HepG2 (cell line): Measurements from ENCODE around the gene KLF13. TPM values are rescaled to one million over a fixed set of nuclear protein-coding genes. Genes with fewer than 3 reads are reported as not detected.
A peak's percentile ranks its signal among the peaks of the same experiment; 100 is the strongest.

Experiments used
- ATAC-seq: fragments of 200-7000 bp; cut with Tn5 transposase; 3 replicates; pipeline ENCODE4 v1.9.1; 2020; ENCODE audit warnings: mild to moderate bottlenecking, moderate library complexity
- BruUV-seq: library from RNA; stranded (reverse); fragments of 400-500 nt; replicated peaks from 2 replicates; lab custom pipeline; 2021; lab: Mats Ljungman, UMichigan
- CTCF ChIA-PET: fragments of 300-600 bp; formaldehyde crosslinking; extraction: SDS; loops from one replicate; lab custom pipeline; 2021; ENCODE audit warnings: low total read pairs, inconsistent platforms, low intra/inter-chr PET ratio; lab: Yijun Ruan, JAX
- POLR2A ChIA-PET: fragments of 350-600 bp; sonication (Branson Sonifier 250); formaldehyde crosslinking; loops from one replicate; lab custom pipeline; 2020; ENCODE audit warnings: antibody characterized with exemption, inconsistent platforms; lab: Yijun Ruan, JAX
- DNase-seq: peaks from one replicate; pipeline ENCODE4 v3.0.0-alpha.2; 2015; ENCODE audit warnings: low spot score
- FAIRE-seq: peaks from 3 replicates; lab custom pipeline; 2011; peaks lifted over from hg19 to GRCh38; lab: Jason Lieb, UNC
- H2AFZ ChIP-seq: one replicate; pipeline ENCODE4 v1.6.1; 2011; ENCODE audit warnings: low read length, inconsistent platforms
- H3K27ac ChIP-seq: fragments of 300-600 bp; 3 replicates; pipeline ENCODE4 v1.8.0; 2011; ENCODE audit warnings: mixed run types, mild to moderate bottlenecking, mixed read lengths, low read length, inconsistent platforms; ENCODE audit not compliant: insufficient read depth; ENCODE audit errors: extremely low read length
- H3K27me3 ChIP-seq, 2 experiments: fragments of 200-600 bp in 1 of 2; 2 replicates in 1 of 2; 3 replicates in 1 of 2; pipeline versions ENCODE4 v1.6.0 to v1.8.0; 2011; ENCODE audit warnings: low read length in 2 of 2, mild to moderate bottlenecking in 2 of 2, moderate library complexity in 2 of 2, inconsistent platforms in 1 of 2; ENCODE audit not compliant: insufficient read depth in 2 of 2, control insufficient read depth in 1 of 2
- H3K36me3 ChIP-seq, 2 experiments: fragments of 200-600 bp in 1 of 2; replicated peaks in 1 of 2; 2 replicates in 1 of 2; 3 replicates in 1 of 2; pipeline versions ENCODE4 v1.5.1 to v1.8.0; 2011; ENCODE audit warnings: low read length in 2 of 2, inconsistent platforms in 1 of 2; ENCODE audit not compliant: insufficient read depth in 2 of 2, control insufficient read depth in 1 of 2
- H3K4me1 ChIP-seq: 2 replicates; pipeline ENCODE4 v1.5.1; 2012; ENCODE audit warnings: low read length, inconsistent platforms; ENCODE audit not compliant: insufficient read depth
- H3K4me2 ChIP-seq: 2 replicates; pipeline ENCODE4 v1.6.0; 2011; ENCODE audit warnings: low read depth, low read length, inconsistent platforms
- H3K4me3 ChIP-seq, 3 experiments: fragments of 200-600 bp in 1 of 3; sonication (generic), shearing (Covaris generic) in 1 of 3; replicated peaks in 1 of 3; 2 replicates each; pipeline ENCODE4 v1.5.1; 2011 to 2016; ENCODE audit warnings: low read length in 3 of 3, inconsistent platforms in 2 of 3, low read depth in 2 of 3, mild to moderate bottlenecking in 2 of 3, control low read depth in 1 of 3, mixed read lengths in 1 of 3; ENCODE audit not compliant: insufficient read depth in 1 of 3
- H3K79me2 ChIP-seq: one replicate; pipeline ENCODE4 v1.6.1; 2011; ENCODE audit warnings: low read length, inconsistent platforms; ENCODE audit not compliant: insufficient read depth
- H3K9ac ChIP-seq: 2 replicates; pipeline ENCODE4 v1.6.0; 2011; ENCODE audit warnings: mild to moderate bottlenecking, low read depth, low read length, inconsistent platforms; ENCODE audit not compliant: insufficient read depth
- H3K9me3 ChIP-seq: 2 replicates; pipeline ENCODE4 v1.5.1; 2012; ENCODE audit warnings: mild to moderate bottlenecking, low read length
- H4K20me1 ChIP-seq: 2 replicates; pipeline ENCODE4 v1.6.0; 2011; ENCODE audit warnings: inconsistent platforms, mild to moderate bottlenecking, low read length, moderate library complexity; ENCODE audit not compliant: insufficient read depth
- FIP1L1 ChIP-seq: fragments of 200-400 bp; formaldehyde crosslinking; IDR thresholded peaks from 2 replicates; pipeline ENCODE4 v1.6.1; 2018; ENCODE audit warnings: low read depth, mild to moderate bottlenecking, low read length, moderate library complexity, borderline replicate concordance; ENCODE audit not compliant: insufficient read depth
- GABPB1 ChIP-seq: IDR thresholded peaks from 2 replicates; pipeline ENCODE4 v1.6.1; 2016; ENCODE audit warnings: mild to moderate bottlenecking, missing genetic modification reagents, moderate library complexity, missing compliant biosample characterization
- HDAC6 ChIP-seq: fragments of 200-600 bp; sonication (generic); IDR thresholded peaks from 2 replicates; pipeline ENCODE4 v1.7.0; 2017; ENCODE audit warnings: mild to moderate bottlenecking, antibody characterized with exemption, low read length, low read depth
- HNRNPL ChIP-seq: fragments of 200-400 bp; formaldehyde crosslinking; IDR thresholded peaks from 2 replicates; pipeline ENCODE4 v1.6.1; 2017; ENCODE audit warnings: mild to moderate bottlenecking, low read depth, low read length
- SRY ChIP-seq: sonication (generic); formaldehyde crosslinking; IDR thresholded peaks from 2 replicates; pipeline ENCODE4 v1.8.0; 2022; ENCODE audit warnings: mild to moderate bottlenecking, missing genetic modification reagents
- ZBTB3 ChIP-seq: sonication (generic); formaldehyde crosslinking; IDR thresholded peaks from 2 replicates; pipeline ENCODE4 v1.4.0; 2020; ENCODE audit warnings: low read depth, mild to moderate bottlenecking, moderate library complexity, missing genetic modification reagents, borderline replicate concordance
- ZC3H4 ChIP-seq: sonication (generic); formaldehyde crosslinking; IDR thresholded peaks from 2 replicates; pipeline ENCODE4 v1.4.0; 2020; ENCODE audit warnings: missing genetic modification reagents, borderline replicate concordance
- ZNF564 ChIP-seq: sonication (generic); formaldehyde crosslinking; IDR thresholded peaks from 2 replicates; pipeline ENCODE4 v1.8.1; 2023; ENCODE audit warnings: mild to moderate bottlenecking, missing genetic modification reagents
- ZNF687 ChIP-seq: sonication (generic); formaldehyde crosslinking; IDR thresholded peaks from 2 replicates; pipeline ENCODE4 v1.5.1; 2020; ENCODE audit warnings: mild to moderate bottlenecking, missing genetic modification reagents, moderate library complexity
- WGBS: methylation state at CpG from one replicate; pipeline ENCODE4 v1.1.6; 2017; ENCODE audit warnings: low lambda C conversion rate; 5-methylcytosine and 5-hydroxymethylcytosine counted together
- in situ Hi-C: cut with HindIII; loops from 2 replicates; pipeline ENCODE4 v1.10.0; 2017; ENCODE audit warnings: low pct_unique_long_range_greater_than_20kb; ENCODE audit not compliant: extremely low pct_ligation_motif_present
- intact Hi-C: fragments of 100-400 bp; cut with micrococcal nuclease; formaldehyde crosslinking; loops from one replicate; pipeline ENCODE4 v1.10.0; 2022; ENCODE audit not compliant: unreplicated experiment
- polyA plus RNA-seq, 8 experiments: library from polyadenylated mRNA; depleted of rRNA in 3 of 8; stranded (reverse) in 7 of 8; unstranded in 1 of 8; fragments of >200 nt; fragmentation: Illumina TruSeq in 4 of 8; extraction: Trizol in 4 of 8; gene quantifications; 2 replicates each; pipeline versions ENCODE4 v1.2.1 to v1.2.3, GENCODE V29; 2011 to 2016; ENCODE audit warnings: low read depth in 4 of 8, missing spikeins in 1 of 8, mixed read lengths in 1 of 8; ENCODE audit not compliant: insufficient read depth in 1 of 8
- total RNA-seq, 5 experiments: library from RNA; depleted of rRNA; stranded (reverse); fragments of >200 nt; fragmentation: Illumina TruSeq; extraction: Trizol; gene quantifications; 2 replicates each; pipeline ENCODE4 v1.2.3, GENCODE V29; 2016; ENCODE audit warnings: low read depth in 1 of 5
- TF ChIP-seq, protein P1 (sequence below): fragments of 450-650 bp; IDR thresholded peaks from 2 replicates; pipeline ENCODE4 v1.6.1; 2016

Gene KLF13
- total and polyA plus RNA-seq, 2 of the 13 experiments (the other 11 are each of a cell fraction or from before 2014, with no cell fraction given), result 16.8 to 25.1 TPM

- TF ChIP-seq, protein P1, sequence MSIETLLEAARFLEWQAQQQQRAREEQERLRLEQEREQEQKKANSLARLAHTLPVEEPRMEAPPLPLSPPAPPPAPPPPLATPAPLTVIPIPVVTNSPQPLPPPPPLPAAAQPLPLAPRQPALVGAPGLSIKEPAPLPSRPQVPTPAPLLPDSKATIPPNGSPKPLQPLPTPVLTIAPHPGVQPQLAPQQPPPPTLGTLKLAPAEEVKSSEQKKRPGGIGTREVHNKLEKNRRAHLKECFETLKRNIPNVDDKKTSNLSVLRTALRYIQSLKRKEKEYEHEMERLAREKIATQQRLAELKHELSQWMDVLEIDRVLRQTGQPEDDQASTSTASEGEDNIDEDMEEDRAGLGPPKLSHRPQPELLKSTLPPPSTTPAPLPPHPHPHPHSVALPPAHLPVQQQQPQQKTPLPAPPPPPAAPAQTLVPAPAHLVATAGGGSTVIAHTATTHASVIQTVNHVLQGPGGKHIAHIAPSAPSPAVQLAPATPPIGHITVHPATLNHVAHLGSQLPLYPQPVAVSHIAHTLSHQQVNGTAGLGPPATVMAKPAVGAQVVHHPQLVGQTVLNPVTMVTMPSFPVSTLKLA, result no peak
Measured at GRCh38 chr15:31298707-31299172, 27.9 kb upstream of the KLF13 start (continued).

- intact Hi-C loops, result no loop called here
Measured at GRCh38 chr15:31300208-31300661, 26.4 kb upstream of the KLF13 start.

GRCh38 chr15:31300981-31301672 is 25.5 kb upstream of the KLF13 start:
- FAIRE-seq, result no peak
- Histone ChIP-seq H3K27me3 (no peaks in the 10 kb centered on the region), H3K4me2 (no peak overlapping the region), H3K4me3 (no peak overlapping the region), H3K9me3 (no peaks in the 10 kb centered on the region), H2AFZ (no peak overlapping the region), H4K20me1 (no peaks in the 10 kb centered on the region), H3K27ac (no peak overlapping the region), H3K4me1 (peaks cover 92% of the 10 kb centered on the region), H3K9ac (no peak overlapping the region), H3K79me2 (no peaks in the 10 kb centered on the region), H3K36me3 (no peaks in the 10 kb centered on the region)
- CTCF ChIA-PET, result no interaction called here
- DNase-seq, result no peak
- in situ Hi-C loops (no loop called here), intact Hi-C loops (no loop called here)
- no TSS peak for BruUV-seq
- ATAC-seq, result no peak
- POLR2A ChIA-PET, result interaction anchor here (1.2 kb wide), 1 partner anchor 25 kb away, joined by 3 read pairs; the partner anchor contains the start of gene KLF13
- 98% methylated on average over 8 of the region's 16 CpGs for WGBS
- TF ChIP-seq ZNF564 (CRISPR knock-in tag), result no peak
- no peak for TF ChIP-seq SRY (CRISPR knock-in tag)
- no peak for TF ChIP-seq FIP1L1
- TF ChIP-seq HDAC6, result no peak
- TF ChIP-seq ZC3H4, result no peak
- no peak for TF ChIP-seq ZNF687 (CRISPR knock-in tag)

More at GRCh38 chr15:31300208-31300661, 26.4 kb upstream of the KLF13 start:
- H3K4me1 ChIP-seq, result peaks cover 92% of the 10 kb centered on the region
- DNase-seq (no peak), ATAC-seq (no peak), FAIRE-seq (no peak)
- H3K36me3 ChIP-seq, result no peaks in the 10 kb centered on the region
- in situ Hi-C loops, result no loop called here
- CTCF ChIA-PET, result no interaction called here
- no TSS peak for BruUV-seq
- no peaks in the 10 kb centered on the region for H3K27me3 ChIP-seq
- POLR2A ChIA-PET, result interaction anchor here (1.2 to 4.5 kb wide), 2 partner anchors 26 kb away, joined by 3 to 26 read pairs; partner anchors contain the start of gene KLF13
- H3K4me3 ChIP-seq, result no peak overlapping the region
- WGBS, result no CpG with 5 or more reads among the region's 10 CpGs
- H3K9ac ChIP-seq, result no peak overlapping the region
- no peaks in the 10 kb centered on the region for H3K79me2 ChIP-seq
- no peak overlapping the region for H3K27ac ChIP-seq
- no peak overlapping the region for H3K4me2 ChIP-seq
- H4K20me1 ChIP-seq, result no peaks in the 10 kb centered on the region
- TF ChIP-seq GABPB1 (no peak), HNRNPL (peak; percentile 88), ZBTB3 (CRISPR knock-in tag) (no peak)
- no peak overlapping the region for H2AFZ ChIP-seq
- no peaks in the 10 kb centered on the region for H3K9me3 ChIP-seq
